HepG2 (cell line): ENCODE results near the gene AQP5. TPM values are rescaled to one million over a fixed set of nuclear protein-coding genes. Genes with fewer than 3 reads are reported as not detected.
A peak's percentile ranks its signal among the peaks of the same experiment; 100 is the strongest.

Experiments
- AKAP8 ChIP-seq: sonication (generic); formaldehyde crosslinking; IDR thresholded peaks from 2 replicates; pipeline ENCODE4 v1.5.1; 2020; ENCODE audit warnings: mild to moderate bottlenecking, missing genetic modification reagents
- CERS6 ChIP-seq: sonication (generic); formaldehyde crosslinking; IDR thresholded peaks from 2 replicates; pipeline ENCODE4 v1.5.0; 2020; ENCODE audit warnings: missing genetic modification reagents
- HOXA9 ChIP-seq: sonication (generic); formaldehyde crosslinking; IDR thresholded peaks from 2 replicates; pipeline ENCODE4 v1.8.1; 2022; ENCODE audit warnings: missing genetic modification reagents, mild to moderate bottlenecking, moderate library complexity, borderline replicate concordance
- IKZF1 ChIP-seq: fragments of 450-650 bp; IDR thresholded peaks from 2 replicates; pipeline ENCODE4 v1.7.1; 2016
- KAT7 ChIP-seq: IDR thresholded peaks from 2 replicates; pipeline ENCODE4 v1.6.1; 2018; ENCODE audit warnings: borderline replicate concordance, missing compliant biosample characterization
- KMT2B ChIP-seq: IDR thresholded peaks from 2 replicates; pipeline ENCODE4 v1.6.1; 2016; ENCODE audit warnings: missing genetic modification reagents, missing compliant biosample characterization
- MZF1 ChIP-seq: sonication (generic); formaldehyde crosslinking; IDR thresholded peaks from 2 replicates; pipeline ENCODE4 v1.8.1; 2023; ENCODE audit warnings: mild to moderate bottlenecking, missing genetic modification reagents, borderline replicate concordance
- NFKBIZ ChIP-seq: IDR thresholded peaks from 2 replicates; pipeline ENCODE4 v1.6.1; 2018; ENCODE audit warnings: missing genetic modification reagents, missing compliant biosample characterization
- NR2F6 ChIP-seq, 2 experiments: IDR thresholded peaks; 2 replicates each; pipeline ENCODE4 v1.6.1; 2016; ENCODE audit warnings: antibody characterized with exemption in 1 of 2, mild to moderate bottlenecking in 1 of 2
- PITX1 ChIP-seq: sonication (generic); formaldehyde crosslinking; IDR thresholded peaks from 2 replicates; pipeline ENCODE4 v1.5.1; 2020; ENCODE audit warnings: mild to moderate bottlenecking, missing genetic modification reagents
- RAD21 ChIP-seq: fragments of 450-650 bp; formaldehyde crosslinking; IDR thresholded peaks from 2 replicates; pipeline ENCODE4 v1.5.0; 2020; ENCODE audit warnings: mild to moderate bottlenecking
- RARA ChIP-seq: IDR thresholded peaks from 2 replicates; pipeline ENCODE4 v1.6.1; 2016; ENCODE audit warnings: missing genetic modification reagents, missing compliant biosample characterization
- SAFB2 ChIP-seq: sonication (generic); formaldehyde crosslinking; IDR thresholded peaks from 2 replicates; pipeline ENCODE4 v1.5.1; 2020; ENCODE audit warnings: missing genetic modification reagents, low read depth, mild to moderate bottlenecking, borderline replicate concordance
- THAP9 ChIP-seq: sonication (generic); formaldehyde crosslinking; IDR thresholded peaks from 2 replicates; pipeline ENCODE4; 2020; ENCODE audit warnings: missing genetic modification reagents, mild to moderate bottlenecking, borderline replicate concordance
- ZNF263 ChIP-seq: sonication (generic); formaldehyde crosslinking; IDR thresholded peaks from 2 replicates; pipeline ENCODE4 v1.4.0; 2020; ENCODE audit warnings: missing genetic modification reagents
- ZNF496 ChIP-seq: sonication (generic); formaldehyde crosslinking; IDR thresholded peaks from 2 replicates; pipeline ENCODE4 v1.8.1; 2023; ENCODE audit warnings: mild to moderate bottlenecking, moderate library complexity, missing genetic modification reagents; ENCODE audit not compliant: insufficient replicate concordance
- ZNF549 ChIP-seq: sonication (generic); formaldehyde crosslinking; IDR thresholded peaks from 2 replicates; pipeline ENCODE4 v1.5.0; 2020; ENCODE audit warnings: missing genetic modification reagents
- ZNF607 ChIP-seq: sonication (generic); formaldehyde crosslinking; IDR thresholded peaks from 2 replicates; pipeline ENCODE4 v1.5.1; 2020; ENCODE audit warnings: missing genetic modification reagents, mild to moderate bottlenecking, borderline replicate concordance
- ZNF720 ChIP-seq: sonication (generic); formaldehyde crosslinking; IDR thresholded peaks from 2 replicates; pipeline ENCODE4 v1.4.0; 2020; ENCODE audit warnings: missing genetic modification reagents
- ZNF800 ChIP-seq: sonication (generic); formaldehyde crosslinking; IDR thresholded peaks from 2 replicates; pipeline ENCODE4 v1.4.0; 2020; ENCODE audit warnings: missing genetic modification reagents
- polyA plus RNA-seq, 8 experiments: library from polyadenylated mRNA; depleted of rRNA in 3 of 8; stranded (reverse) in 7 of 8; unstranded in 1 of 8; fragments of >200 nt; fragmentation: Illumina TruSeq in 4 of 8; extraction: Trizol in 4 of 8; gene quantifications; 2 replicates each; pipeline versions ENCODE4 v1.2.1 to v1.2.3, GENCODE V29; 2011 to 2016; ENCODE audit warnings: low read depth in 4 of 8, missing spikeins in 1 of 8, mixed read lengths in 1 of 8; ENCODE audit not compliant: insufficient read depth in 1 of 8
- total RNA-seq, 5 experiments: library from RNA; depleted of rRNA; stranded (reverse); fragments of >200 nt; fragmentation: Illumina TruSeq; extraction: Trizol; gene quantifications; 2 replicates each; pipeline ENCODE4 v1.2.3, GENCODE V29; 2016; ENCODE audit warnings: low read depth in 1 of 5
- TF ChIP-seq, protein P1 (sequence below): IDR thresholded peaks from 2 replicates; pipeline ENCODE4 v1.4.0; 2020; ENCODE audit warnings: mild to moderate bottlenecking, missing genetic modification reagents

The AQP5 gene
- total and polyA plus RNA-seq, 2 of the 13 experiments (the other 11 are each of a cell fraction or from before 2014, with no cell fraction given), result not detected

DNA sequence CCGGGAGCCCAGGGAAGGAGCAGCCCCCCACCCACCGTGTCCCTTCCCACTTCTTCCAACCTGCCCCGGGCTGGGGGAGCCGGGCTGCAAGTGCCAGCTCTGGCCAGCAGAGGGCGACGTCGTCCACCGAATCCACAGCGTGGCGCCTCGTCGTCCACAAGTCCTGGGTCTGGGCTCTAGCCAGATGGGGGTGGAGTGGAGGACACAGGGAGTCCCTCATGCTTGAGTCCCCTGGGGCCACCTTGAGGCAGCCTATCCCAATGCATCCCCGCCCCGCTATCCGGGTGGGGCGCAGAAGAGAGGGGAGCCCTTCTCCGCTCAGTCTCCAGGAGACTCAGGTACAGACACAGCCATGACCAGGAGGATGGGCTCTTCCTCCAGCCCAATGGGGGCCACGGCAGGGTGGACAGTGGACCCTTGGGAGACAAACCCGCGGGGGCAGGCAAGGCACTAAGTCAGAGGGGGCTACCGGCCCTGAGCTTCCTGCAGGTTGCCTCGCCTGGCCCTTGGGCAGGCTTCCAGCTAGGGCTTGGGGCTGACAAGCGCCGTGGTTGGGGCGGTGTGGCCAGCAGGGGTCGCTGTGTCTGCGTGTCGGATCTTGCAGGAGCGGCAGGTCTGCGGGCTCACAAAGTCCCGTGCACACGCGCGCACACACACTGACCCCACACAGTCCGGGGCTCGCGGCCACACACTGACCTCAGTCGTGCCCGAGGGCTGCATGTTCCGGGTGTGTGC lies 5.5 kb downstream of the AQP5 start (continued):
- TF ChIP-seq, protein P1, sequence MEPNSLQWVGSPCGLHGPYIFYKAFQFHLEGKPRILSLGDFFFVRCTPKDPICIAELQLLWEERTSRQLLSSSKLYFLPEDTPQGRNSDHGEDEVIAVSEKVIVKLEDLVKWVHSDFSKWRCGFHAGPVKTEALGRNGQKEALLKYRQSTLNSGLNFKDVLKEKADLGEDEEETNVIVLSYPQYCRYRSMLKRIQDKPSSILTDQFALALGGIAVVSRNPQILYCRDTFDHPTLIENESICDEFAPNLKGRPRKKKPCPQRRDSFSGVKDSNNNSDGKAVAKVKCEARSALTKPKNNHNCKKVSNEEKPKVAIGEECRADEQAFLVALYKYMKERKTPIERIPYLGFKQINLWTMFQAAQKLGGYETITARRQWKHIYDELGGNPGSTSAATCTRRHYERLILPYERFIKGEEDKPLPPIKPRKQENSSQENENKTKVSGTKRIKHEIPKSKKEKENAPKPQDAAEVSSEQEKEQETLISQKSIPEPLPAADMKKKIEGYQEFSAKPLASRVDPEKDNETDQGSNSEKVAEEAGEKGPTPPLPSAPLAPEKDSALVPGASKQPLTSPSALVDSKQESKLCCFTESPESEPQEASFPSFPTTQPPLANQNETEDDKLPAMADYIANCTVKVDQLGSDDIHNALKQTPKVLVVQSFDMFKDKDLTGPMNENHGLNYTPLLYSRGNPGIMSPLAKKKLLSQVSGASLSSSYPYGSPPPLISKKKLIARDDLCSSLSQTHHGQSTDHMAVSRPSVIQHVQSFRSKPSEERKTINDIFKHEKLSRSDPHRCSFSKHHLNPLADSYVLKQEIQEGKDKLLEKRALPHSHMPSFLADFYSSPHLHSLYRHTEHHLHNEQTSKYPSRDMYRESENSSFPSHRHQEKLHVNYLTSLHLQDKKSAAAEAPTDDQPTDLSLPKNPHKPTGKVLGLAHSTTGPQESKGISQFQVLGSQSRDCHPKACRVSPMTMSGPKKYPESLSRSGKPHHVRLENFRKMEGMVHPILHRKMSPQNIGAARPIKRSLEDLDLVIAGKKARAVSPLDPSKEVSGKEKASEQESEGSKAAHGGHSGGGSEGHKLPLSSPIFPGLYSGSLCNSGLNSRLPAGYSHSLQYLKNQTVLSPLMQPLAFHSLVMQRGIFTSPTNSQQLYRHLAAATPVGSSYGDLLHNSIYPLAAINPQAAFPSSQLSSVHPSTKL (CRISPR knock-in tag), result peak; percentile 23; the same call in 1 of the 2 replicates
- TF ChIP-seq NR2F6 (IDR thresholded peaks at IDR 0.05) (no peak), NR2F6 (CRISPR knock-in tag; IDR thresholded peaks at IDR 0.05) (0 out of 2 replicates have a peak, but pooled peaks have one; percentile 16), KMT2B (CRISPR knock-in tag) (no peak), NFKBIZ (CRISPR knock-in tag) (no peak), PITX1 (CRISPR knock-in tag) (peak; percentile 20; the same call in 1 of the 2 replicates), ZNF607 (CRISPR knock-in tag) (0 out of 2 replicates have a peak, but pooled peaks have one; percentile 32), SAFB2 (no peak; the same call in 1 of the 2 replicates), HOXA9 (CRISPR knock-in tag) (no peak), RAD21 (CRISPR knock-in tag) (peak; percentile 91), ZNF263 (CRISPR knock-in tag) (no peak), CERS6 (no peak), MZF1 (CRISPR knock-in tag) (no peak), ZNF496 (CRISPR knock-in tag) (no peak), ZNF720 (CRISPR knock-in tag) (no peak), ZNF549 (no peak), RARA (no peak), THAP9 (CRISPR knock-in tag) (peak; percentile 79; the same call in 1 of the 2 replicates), AKAP8 (no peak), ZNF800 (CRISPR knock-in tag) (peak; percentile 77; the same call in 1 of the 2 replicates), KAT7 (CRISPR knock-in tag) (peak; percentile 25; the same call in 1 of the 2 replicates), IKZF1 (no peak)
